Neural progenitor cell (in vitro differentiated cells): ENCODE data around the gene KLHL15.

ENCODE experiments used
- EZH2 ChIP-seq: fragments of 200-600 bp; sonication (generic); IDR thresholded peaks from 2 replicates; pipeline ENCODE4 v1.6.1; 2017; ENCODE audit warnings: antibody characterized with exemption, mild to moderate bottlenecking, moderate library complexity
- TF ChIP-seq, protein P1 (sequence below): fragments of 200-600 bp; sonication (generic); IDR thresholded peaks from 2 replicates; pipeline ENCODE4 v1.5.1; 2017; ENCODE audit warnings: antibody characterized with exemption, mild to moderate bottlenecking

GRCh38 chrX:23981222-23981621, 45.8 kb downstream of the KLHL15 start:
- TF ChIP-seq, protein P1, sequence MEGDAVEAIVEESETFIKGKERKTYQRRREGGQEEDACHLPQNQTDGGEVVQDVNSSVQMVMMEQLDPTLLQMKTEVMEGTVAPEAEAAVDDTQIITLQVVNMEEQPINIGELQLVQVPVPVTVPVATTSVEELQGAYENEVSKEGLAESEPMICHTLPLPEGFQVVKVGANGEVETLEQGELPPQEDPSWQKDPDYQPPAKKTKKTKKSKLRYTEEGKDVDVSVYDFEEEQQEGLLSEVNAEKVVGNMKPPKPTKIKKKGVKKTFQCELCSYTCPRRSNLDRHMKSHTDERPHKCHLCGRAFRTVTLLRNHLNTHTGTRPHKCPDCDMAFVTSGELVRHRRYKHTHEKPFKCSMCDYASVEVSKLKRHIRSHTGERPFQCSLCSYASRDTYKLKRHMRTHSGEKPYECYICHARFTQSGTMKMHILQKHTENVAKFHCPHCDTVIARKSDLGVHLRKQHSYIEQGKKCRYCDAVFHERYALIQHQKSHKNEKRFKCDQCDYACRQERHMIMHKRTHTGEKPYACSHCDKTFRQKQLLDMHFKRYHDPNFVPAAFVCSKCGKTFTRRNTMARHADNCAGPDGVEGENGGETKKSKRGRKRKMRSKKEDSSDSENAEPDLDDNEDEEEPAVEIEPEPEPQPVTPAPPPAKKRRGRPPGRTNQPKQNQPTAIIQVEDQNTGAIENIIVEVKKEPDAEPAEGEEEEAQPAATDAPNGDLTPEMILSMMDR: no peak
- no peak for TF ChIP-seq EZH2
